D721Med (cell line): ENCODE data around the gene CETN2.

ENCODE experiments used
- DNase-seq: peaks from one replicate; pipeline ENCODE4 v3.0.0; 2011; ENCODE audit warnings: low spot score; ENCODE audit not compliant: insufficient read length
- FAIRE-seq: peaks from 2 replicates; lab custom pipeline; 2011; peaks lifted over from hg19 to GRCh38; lab: Jason Lieb, UNC
- TF ChIP-seq, protein P1 (sequence below): IDR thresholded peaks from 2 replicates; pipeline ENCODE4 v1.5.1; 2012; ENCODE audit warnings: mild to moderate bottlenecking, control low read depth; ENCODE audit not compliant: insufficient read depth; ENCODE audit errors: missing control alignments

Gene CETN2

DNA sequence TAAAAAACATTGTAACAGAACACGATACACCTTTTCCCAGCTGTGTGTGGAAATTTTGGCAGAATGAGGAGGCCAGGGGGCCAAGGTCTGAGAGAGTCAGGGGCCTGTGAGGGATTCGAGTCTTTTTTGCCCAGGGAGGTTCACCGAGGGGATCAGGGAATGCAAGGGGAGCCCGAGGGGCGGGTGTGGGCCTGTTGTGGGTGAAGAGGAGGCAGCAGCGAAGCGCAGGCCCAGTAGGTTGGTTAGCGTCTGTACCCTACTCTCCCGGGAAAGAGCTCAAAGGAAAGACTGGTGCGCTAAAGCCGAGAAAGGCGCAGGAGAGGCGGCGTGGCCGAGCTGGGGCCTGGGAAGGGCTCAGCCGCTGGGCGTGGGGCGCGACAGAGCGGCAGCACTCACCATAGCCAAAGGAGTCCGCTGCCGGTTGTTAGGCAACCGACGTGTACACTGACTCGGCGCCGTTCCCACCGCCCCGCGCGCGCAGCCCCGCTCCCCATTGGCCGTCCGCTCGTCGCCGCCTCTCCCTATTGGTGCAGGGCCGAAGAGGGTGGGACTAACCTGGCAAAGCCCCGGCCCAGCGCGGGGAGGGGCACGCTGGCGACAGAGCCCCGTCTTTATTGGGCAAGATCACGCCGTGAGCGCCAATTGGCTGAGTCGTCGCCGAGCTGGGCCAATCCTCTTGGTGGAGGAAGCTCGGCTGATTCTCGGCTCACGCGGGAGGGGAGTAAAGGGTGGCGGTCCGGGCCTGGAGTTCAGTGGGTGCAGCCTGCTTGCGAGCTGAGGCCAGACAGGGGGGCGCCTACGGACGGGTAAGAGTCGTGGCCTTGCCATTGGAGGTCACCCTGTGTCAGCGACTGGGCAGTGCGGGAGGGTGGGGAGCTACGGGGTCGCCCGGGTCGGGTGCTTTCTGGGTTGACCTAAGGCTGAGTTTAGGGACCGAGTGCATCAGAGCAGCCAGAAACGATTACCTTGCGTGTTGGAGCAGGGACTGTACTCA lies at the start of gene CETN2, which contains the start of gene NSDHL:
Gene CETN2, minus strand, starts transcription at position 446 of the 994 bp plus-strand sequence. Its CDS starts 47 bp downstream, at position 399.
Gene NSDHL, plus strand, starts transcription at position 752 of the 994 bp plus-strand sequence. CDS start 15,262 bp downstream, outside the sequence.
- FAIRE-seq (no peak), DNase-seq (peak; percentile 88)
- TF ChIP-seq, protein P1, sequence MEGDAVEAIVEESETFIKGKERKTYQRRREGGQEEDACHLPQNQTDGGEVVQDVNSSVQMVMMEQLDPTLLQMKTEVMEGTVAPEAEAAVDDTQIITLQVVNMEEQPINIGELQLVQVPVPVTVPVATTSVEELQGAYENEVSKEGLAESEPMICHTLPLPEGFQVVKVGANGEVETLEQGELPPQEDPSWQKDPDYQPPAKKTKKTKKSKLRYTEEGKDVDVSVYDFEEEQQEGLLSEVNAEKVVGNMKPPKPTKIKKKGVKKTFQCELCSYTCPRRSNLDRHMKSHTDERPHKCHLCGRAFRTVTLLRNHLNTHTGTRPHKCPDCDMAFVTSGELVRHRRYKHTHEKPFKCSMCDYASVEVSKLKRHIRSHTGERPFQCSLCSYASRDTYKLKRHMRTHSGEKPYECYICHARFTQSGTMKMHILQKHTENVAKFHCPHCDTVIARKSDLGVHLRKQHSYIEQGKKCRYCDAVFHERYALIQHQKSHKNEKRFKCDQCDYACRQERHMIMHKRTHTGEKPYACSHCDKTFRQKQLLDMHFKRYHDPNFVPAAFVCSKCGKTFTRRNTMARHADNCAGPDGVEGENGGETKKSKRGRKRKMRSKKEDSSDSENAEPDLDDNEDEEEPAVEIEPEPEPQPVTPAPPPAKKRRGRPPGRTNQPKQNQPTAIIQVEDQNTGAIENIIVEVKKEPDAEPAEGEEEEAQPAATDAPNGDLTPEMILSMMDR = no peak

DNA sequence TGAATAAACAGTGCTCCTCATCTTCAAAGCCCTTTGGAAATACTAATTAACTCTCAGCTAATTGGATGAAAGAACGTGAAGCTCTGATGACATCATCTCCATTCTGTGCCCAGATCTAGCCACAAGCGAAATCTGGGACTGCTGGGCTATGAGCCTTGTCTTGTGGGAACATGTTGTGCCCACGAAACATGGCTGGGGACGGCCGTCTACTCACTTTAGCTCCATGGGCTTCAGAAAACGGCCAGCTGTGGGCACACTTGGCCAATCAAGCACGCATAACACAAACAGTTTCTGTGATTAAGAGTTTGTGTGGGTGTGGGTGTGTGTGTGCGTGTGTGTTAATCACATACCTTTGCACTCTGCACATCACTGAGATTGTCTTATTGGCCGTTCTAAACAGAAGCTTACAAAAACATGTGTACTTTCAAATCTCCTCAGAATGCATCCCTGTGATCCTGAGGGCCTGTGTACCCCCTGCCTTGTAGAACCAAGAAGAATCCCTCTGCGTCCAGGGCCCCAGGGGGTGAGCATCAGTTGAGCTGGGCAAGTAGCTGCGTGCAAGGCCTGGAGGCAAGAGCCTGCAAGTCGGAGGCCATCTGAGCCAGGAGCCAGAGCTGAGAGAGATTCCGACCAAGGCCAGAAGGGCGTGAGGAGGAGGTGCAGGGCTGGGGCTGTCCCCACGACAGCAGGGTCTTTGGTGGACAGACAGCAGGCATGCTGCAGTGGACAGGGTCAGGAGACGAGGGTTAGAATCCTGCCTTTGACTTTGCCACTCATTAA lies 48.6 kb upstream of the CETN2 start:
- no peak for FAIRE-seq

DNA sequence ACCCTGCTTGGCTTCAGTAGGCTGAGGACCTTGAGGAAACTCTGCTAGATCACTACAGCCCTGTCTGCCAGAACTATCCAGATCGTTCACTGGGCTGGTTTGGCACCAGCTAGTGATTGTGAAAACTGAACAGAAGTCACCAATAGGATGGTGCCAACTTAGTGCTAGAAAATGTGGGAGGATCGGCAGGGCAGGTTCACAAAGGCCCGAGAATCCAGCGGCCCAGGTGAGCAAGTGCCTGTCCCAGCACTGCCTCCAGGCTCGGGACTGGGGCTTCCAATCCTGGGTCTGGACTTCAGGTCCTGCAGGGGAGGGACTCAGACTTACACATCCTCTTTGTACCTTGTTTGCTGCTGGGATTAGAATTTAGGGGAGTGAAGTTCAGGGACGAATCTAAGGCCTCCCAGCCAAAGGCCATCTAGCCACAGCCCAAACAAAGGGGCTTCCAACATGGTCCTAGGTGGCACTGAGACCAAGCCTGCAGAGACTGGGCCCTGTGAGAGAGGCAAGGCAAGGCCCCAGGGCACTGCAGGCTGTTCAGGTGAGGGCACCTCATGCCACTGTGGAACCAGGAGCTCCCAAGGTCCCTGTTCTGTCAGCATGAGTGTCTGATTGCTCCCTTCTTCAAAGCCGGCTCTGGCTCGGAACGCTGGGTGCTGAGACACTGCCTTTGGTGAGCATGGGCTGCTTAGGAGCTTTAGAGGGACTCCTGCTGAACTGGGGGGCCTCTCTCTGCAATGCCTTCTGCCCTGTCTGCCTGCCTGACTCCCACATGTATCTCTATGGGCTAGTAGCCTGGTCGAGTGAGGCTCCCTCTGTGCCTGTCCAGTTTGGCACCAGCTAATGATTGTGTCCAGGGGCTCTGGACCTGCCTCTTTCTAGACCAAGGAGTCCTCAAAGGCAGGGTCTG lies 46.6 kb upstream of the CETN2 start:
- TF ChIP-seq, protein P1 = no peak
- DNase-seq (no peak), FAIRE-seq (no peak)

More for the DNA sequence above, 48.6 kb upstream of the CETN2 start:
- TF ChIP-seq, protein P1 = no peak
- no peak for DNase-seq

DNA sequence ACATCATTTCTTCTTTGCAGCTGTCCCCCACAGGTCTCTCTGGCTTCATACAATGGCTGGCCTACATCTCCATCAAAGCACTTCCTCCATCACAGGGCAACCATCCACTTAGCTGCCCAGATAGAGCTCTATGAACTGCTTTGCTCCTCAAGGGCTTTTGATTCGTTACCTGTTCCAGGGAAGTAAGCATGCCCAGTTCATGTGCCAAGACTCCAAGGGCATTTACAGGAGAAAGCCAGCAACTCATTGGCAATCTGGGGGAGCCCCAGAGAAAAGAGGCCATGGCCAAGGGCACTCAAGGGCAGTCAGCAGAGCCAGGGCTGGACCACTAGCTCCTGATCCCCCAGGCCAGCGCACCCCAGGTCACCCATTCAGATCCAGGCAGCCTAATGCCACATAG lies 42.8 kb upstream of the CETN2 start:
- TF ChIP-seq, protein P1 = no peak
- DNase-seq (no peak), FAIRE-seq (no peak)

DNA sequence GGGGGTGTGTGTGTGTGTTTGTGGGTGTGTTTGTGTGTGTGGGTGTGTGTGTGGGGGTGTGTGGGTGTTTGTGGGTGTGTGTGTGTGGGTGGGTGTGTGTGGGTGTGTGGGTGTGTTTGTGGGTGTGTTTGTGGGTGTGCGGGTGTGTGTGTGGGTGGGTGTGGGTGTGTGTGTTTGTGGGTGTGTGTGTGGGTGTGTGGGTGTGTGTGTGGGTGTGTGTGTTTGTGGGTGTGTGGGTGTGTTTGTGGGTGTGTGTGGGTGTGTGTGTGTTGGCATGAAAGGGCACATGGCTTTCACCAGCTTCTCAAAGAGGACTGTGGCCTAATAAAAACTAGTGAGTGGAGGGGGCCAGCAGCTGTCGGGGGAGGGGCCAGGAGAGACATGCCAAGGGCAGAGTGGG lies 42.0 kb upstream of the CETN2 start:
- TF ChIP-seq, protein P1 = no peak
- DNase-seq = no peak
- no peak for FAIRE-seq

DNA sequence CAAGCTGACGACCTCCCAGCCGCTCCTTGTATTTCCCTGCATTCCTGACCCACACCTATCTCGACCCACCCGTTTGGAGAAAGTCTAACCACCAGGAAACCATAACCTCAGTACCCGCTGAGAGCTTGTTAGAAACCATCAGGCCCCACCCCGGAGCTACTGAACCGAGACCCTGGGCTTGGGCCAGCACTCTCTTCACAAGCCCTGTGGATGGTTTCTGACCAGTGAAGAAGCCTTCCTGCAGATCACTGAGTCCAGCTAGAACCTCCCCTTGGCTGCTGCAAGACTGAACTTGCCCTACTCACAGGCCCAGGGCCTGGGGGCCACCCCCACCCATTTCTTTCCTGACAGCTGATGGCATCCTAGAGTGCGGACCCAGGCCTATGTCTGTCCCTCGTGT lies 40.7 kb upstream of the CETN2 start:
- no peak for DNase-seq
- TF ChIP-seq, protein P1 = no peak

More for the DNA sequence above, 40.7 kb upstream of the CETN2 start:
- FAIRE-seq = no peak
